ENCODE results near the gene SLC5A4. TPM values are rescaled to one million over a fixed set of nuclear protein-coding genes. Genes with fewer than 3 reads are reported as not detected.

Gene SLC5A4
- total and polyA plus RNA-seq, 2 of the 4 experiments (the other 2 are of a cell fraction): 0.10 to 0.18 TPM

GRCh38 chr22:32205974-32206773 lies 49.0 kb downstream of the SLC5A4 start:
- ChIA-PET POLR2A (ENCODE audit: unreplicated experiment) (interaction anchor here (0.5 kb wide), 1 partner anchor 28 kb away, joined by 3 read pairs; no protein-coding TSS in a partner anchor), CTCF (no interaction called here)
- Histone ChIP-seq H3K23ac (ENCODE audit: low read depth, low read length) (no peak overlapping the region), H3K4me1 (ENCODE audit: control insufficient read depth, insufficient read depth, low read length) (no peaks in the 10 kb centered on the region), H3K79me1 (ENCODE audit: low read depth in 1 of 2, low read length in 2 of 2) (no peaks in the 10 kb centered on the region), H2BK5ac (ENCODE audit: low read depth, low read length, poor library complexity, severe bottlenecking) (no peak overlapping the region), H3K9ac (ENCODE audit: low read depth, low read length) (no peak overlapping the region), H3K27me3 (ENCODE audit: control insufficient read depth, insufficient read depth, low read length) (peaks cover 16% of the 10 kb centered on the region; the same call in 1 of the 2 replicates), H3K4me2 (ENCODE audit: low read depth, low read length) (no peak overlapping the region), H3K14ac (replicated peaks; ENCODE audit: low read depth, low read length) (no peak overlapping the region), H4K20me1 (ENCODE audit: insufficient read depth, low read length) (no peaks in the 10 kb centered on the region), H3K9me1 (ENCODE audit: insufficient read depth, low read length) (no peaks in the 10 kb centered on the region), H3K4me3 (ENCODE audit: insufficient read depth, low read depth, low read length) (no peak overlapping the region), H4K8ac (ENCODE audit: low read depth in 2 of 2, low read length in 2 of 2) (no peak overlapping the region), H2AFZ (replicated peaks; ENCODE audit: low read length, poor library complexity) (no peak overlapping the region), H3K27ac (ENCODE audit: insufficient read depth, low read length) (no peak overlapping the region), H3K18ac (ENCODE audit: low read depth, low read length) (no peak overlapping the region), H3K9me3 (ENCODE audit: control insufficient read depth, insufficient read depth, low read length) (no peaks in the 10 kb centered on the region), H2AK5ac (ENCODE audit: low read depth, low read length) (no peak overlapping the region), H3K4ac (ENCODE audit: low read depth, low read length) (no peak overlapping the region), H3K56ac (ENCODE audit: extremely low read depth, insufficient read depth, low read length) (no peak overlapping the region), H2BK15ac (ENCODE audit: low read depth, low read length) (no peak overlapping the region), H2AK9ac (replicated peaks; ENCODE audit: low read depth, low read length, poor library complexity) (no peak overlapping the region), H2BK120ac (ENCODE audit: low read depth, low read length) (no peak overlapping the region), H4K5ac (ENCODE audit: low read depth, low read length) (no peak overlapping the region), H3K36me3 (ENCODE audit: control insufficient read depth, insufficient read depth, low read length) (no peaks in the 10 kb centered on the region), H4K91ac (ENCODE audit: insufficient read depth, low read depth, low read length) (no peak overlapping the region), H2BK20ac (ENCODE audit: low read depth, low read length) (no peak overlapping the region)
- BruUV-seq (replicated peaks): no TSS peak
- ATAC-seq (ENCODE audit: low read depth) (no peak), DNase-seq (no peak)
- WGBS, 2 experiments (ENCODE audit: extremely low coverage in 2 of 2, insufficient read length in 1 of 2): 64% methylated on average over 6 of the region's 30 CpGs; no CpG with 5 or more reads in 1 of the 2 experiments
- in situ Hi-C loops (cut with MboI; ENCODE audit: low sequenced_read_pairs) (no loop called here), intact Hi-C loops (cut with micrococcal nuclease) (no loop called here), dilution Hi-C loops (cut with HindIII; ENCODE audit: low sequenced_read_pairs, unreplicated experiment) (no loop called here)
- TF ChIP-seq ELK1 (IDR thresholded peaks at IDR 0.05; ENCODE audit: borderline replicate concordance, low read depth, low read length) (no peak), RAD21 (IDR thresholded peaks at IDR 0.05; ENCODE audit: low read length) (no peak), MAZ (IDR thresholded peaks at IDR 0.05; ENCODE audit: borderline replicate concordance, low read depth, low read length) (no peak), USF2 (IDR thresholded peaks at IDR 0.05; ENCODE audit: low read depth, low read length) (no peak), MAFK (IDR thresholded peaks at IDR 0.05; ENCODE audit: low read depth, low read length) (no peak), BHLHE40 (IDR thresholded peaks at IDR 0.05; ENCODE audit: low read depth, low read length) (no peak), SMC3 (IDR thresholded peaks at IDR 0.05; ENCODE audit: low read depth, low read length) (no peak), POLR2A (IDR thresholded peaks at IDR 0.05; ENCODE audit: low read depth, low read length) (no peak), CEBPB (IDR thresholded peaks at IDR 0.05; ENCODE audit: low read depth, low read length) (no peak), CHD1 (IDR thresholded peaks at IDR 0.05; ENCODE audit: low read depth, low read length) (no peak), FOS (IDR thresholded peaks at IDR 0.05; ENCODE audit: low read depth, low read length) (no peak), MXI1 (IDR thresholded peaks at IDR 0.05; ENCODE audit: borderline replicate concordance, low read depth, low read length) (no peak), RCOR1 (IDR thresholded peaks at IDR 0.05; ENCODE audit: insufficient replicate concordance, low read length) (no peak), RFX5 (IDR thresholded peaks at IDR 0.05; ENCODE audit: low read depth, low read length) (no peak), CTCF (conservative IDR thresholded peaks at IDR 0.05; ENCODE audit: low read depth, low read length) (no peak)

Data from IMR-90 (cell line).